ENCODE measurements around the gene FMO4.
"Not testable (repeated sequence)": the region's sequence is repeated elsewhere in the genome, so short reads cannot be mapped to it uniquely, and the experiment has no call there.

The FMO4 gene

DNA sequence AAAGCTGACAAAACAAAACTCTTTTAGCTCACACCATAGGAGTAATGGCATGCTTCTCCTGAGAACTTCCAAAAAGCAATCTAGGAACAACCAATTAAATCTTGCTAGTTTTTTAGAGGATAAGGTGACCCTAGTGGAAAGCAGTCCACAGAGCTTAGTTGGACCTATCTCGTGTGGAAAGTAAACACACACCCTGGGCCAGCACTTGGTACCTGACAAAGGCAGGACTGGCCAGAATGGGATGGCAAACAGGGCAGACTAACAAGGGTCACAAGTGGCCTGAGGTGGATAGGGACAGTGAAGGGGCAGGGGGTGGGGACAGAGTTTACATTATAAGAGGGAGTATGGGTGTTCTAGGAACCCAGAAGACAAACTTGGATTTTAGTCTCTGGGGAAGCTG is 22.0 kb downstream of the FMO4 start:
- DNase-seq (ENCODE audit: low spot score), result no peak

DNA sequence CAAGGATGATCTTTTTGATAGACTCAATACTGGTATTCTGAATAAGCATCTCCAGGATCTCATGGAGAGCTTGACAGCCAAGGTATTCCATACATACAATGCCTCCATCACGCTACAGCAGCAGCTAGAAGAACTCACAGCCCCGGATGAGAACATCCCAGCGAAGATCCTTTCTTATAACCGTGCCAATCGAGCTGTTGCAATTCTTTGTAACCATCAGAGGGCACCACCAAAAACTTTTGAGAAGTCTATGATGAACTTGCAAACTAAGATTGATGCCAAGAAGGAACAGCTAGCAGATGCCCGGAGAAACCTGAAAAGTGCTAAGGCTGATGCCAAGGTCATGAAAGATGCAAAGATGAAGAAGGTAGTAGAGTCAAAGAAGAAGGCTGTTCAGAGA is 25.4 kb downstream of the FMO4 start:
- not testable (repeated sequence) for DNase-seq (ENCODE audit: low spot score)

DNA sequence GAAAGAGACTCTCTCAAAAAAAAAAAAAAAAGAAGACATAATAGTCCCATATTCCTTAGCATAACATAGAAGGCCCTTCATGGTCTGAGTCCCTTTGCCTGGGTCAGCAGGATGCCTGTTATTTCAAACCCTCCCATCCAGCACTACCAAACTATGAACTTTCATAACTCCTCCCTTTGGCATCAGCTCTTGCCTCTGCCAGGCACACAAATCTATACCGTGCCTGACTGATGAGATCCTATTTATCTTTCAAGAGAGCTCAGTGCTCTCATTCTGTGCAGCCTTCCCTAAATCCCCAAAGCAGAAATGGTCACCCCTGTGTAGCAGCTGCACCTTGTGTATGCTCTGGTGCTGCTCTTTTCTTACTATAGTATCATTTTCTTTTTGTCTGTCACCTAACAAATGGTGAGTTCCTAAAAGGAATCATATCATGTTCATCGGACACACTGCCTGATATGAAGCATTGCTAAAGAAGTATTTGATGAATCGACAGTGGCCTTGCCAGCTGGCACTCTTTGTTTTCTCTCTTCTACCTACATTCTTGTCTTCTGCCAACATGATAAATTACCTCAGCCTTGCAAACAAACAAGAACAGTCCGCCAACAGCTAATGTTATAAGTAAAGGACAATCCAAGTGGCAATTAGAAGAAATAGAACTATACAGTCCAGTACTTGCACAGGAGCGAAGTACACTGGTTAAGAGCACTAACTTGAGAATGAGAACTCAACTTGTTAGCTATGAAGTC is 29.9 kb downstream of the FMO4 start:
- DNase-seq (ENCODE audit: low spot score), result no peak

DNA sequence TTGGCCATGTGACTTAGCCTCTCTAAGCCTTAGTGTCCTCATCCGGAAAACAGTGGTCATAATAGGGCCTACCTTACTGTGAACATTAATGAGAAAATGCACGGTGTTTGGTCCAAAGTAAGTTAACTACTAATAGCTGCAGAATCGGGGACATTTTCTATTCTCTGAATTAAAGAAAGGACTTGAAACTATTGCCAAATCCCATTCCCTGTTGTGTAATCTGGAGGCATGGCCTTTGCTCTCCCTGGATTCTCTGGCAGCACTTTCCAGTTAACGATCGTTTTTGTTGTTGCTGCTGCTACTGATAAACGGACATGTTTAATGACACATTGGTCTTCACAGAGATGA is 30.5 kb downstream of the FMO4 start:
- peak; percentile 23 for DNase-seq (ENCODE audit: low spot score)

DNA sequence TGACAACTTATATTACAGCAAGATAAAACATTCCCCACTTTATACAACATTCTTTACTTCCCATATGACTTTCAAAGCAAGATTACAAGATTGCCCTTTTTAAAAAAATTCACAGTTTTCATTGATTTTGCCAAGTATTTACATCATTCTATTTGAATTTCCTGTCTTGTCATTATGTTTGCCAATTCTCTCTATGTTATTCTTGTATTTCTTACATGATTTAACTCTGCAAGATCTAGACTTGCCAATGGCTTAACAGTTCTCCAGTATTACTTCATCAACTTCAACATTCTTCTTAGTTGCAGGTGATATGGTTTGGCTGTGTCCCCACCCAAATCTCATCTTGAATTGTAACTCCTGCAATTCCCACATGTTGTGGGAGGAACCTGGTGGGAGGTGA is 31.6 kb downstream of the FMO4 start:
- DNase-seq (ENCODE audit: low spot score), result no peak

DNA sequence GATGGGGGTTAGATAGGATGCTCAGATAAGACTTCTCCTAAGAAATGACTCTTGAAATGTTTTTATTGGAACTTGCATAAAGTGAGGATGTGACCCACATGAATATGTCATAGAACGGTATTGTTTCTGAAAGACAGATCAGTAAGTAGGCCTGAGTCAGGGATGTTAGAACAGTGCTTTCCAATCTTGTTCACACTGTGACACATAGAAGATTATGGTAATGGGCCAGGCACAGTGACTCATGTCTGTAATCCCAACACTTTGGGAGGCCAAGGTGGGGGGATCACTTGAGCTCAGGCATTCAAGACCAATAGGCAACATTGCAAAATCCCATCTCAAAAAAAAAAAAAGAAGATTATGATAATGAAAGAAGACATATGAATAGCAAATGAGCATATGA is 32.9 kb downstream of the FMO4 start:
- no peak for DNase-seq (ENCODE audit: low spot score)

DNA sequence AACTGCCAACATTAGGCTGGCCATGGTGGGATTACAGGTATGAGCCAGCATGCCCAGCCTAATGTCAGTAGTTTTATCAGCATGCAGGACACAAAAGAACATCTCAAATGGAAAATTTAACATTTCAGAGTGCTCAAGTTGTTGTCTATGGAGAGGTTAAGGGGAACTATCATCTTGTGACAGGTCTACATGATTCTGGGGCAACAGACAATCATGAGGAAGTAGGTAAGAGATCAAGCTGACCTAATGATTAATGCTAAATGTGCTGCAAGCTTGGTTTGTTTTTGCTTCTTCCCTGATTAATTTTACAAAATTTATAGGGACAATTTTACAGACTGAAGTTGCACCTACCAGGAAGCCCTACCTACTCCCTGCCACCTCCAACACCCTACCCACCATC is 36.6 kb downstream of the FMO4 start:
- DNase-seq (ENCODE audit: low spot score), result no peak

DNA sequence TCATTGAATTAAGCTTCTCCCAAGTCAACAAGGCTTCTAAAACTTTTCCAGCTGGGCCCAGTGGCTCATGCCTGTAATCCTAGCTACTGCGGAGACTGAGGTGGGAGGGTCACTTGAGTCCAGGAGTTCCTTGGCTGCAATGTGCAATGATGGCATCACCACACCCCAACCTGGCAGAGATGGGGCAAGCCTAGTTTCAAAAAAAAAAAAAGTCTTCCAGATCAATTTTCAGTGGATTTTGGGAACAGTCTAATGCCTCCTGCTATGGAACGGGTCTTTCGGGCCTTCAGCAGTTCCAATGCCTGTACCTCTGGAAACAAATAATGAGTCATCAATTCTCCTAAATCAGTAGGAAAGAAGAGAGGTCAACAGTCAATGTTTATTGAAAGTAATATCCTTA is 38.0 kb downstream of the FMO4 start:
- no peak for DNase-seq (ENCODE audit: low spot score)

DNA sequence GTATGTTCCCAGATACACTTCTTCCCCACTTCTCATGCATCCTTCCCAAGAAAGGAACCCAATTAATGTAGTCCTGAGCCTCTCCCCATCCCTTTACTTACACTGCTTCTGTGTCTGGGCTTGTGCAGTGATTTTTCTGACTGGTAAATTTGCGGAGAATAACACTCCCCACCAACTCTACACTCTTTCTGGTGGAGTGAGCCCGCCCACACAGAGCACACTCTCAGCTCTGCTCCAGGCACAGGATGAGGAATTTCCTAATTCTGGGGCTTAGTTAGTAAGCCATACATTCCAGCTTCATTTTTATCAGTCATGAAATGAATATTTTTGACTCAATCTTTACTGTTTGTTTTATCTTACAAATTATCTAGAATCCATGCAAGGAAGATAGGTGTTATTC is 38.6 kb downstream of the FMO4 start:
- DNase-seq (ENCODE audit: low spot score), result no peak

DNA sequence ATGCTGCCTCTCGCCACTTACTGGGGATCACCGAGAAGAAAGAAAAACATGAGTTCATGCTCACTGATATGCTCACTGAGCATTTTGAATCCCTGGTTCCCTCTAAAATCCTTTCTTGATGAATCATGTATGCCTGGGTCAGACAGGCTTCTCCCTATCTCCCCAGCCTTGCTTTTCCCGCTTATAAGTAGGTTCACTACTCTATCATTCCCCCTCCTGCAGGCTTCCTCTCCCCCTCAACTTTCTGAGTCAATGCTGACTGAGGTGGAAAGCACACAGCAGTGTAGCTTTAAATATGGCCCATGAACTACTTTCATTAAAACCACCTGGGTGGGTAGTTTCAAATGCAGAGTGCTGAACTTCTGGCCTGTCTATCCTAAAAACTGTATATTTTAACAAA is 41.7 kb downstream of the FMO4 start:
- no peak for DNase-seq (ENCODE audit: low spot score)

DNA sequence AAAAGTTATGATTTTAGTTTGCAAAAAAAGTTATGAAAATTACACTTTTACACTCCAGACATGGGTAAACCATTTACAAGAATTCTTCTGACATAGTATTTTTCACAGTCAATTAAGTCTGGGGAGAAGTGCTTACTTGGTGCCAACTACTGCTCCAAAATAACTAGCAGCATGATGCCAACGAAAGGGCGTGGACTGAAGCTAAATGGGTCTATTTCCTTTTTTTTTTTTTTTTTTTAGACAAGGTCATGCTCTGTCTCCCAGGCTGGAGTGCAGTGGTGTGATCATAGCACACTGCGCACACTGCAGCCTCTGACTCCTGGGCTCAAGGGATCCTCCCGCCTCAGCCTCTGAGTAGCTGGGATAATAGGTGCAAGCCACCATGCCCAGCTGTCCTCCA is 43.2 kb downstream of the FMO4 start:
- no peak for DNase-seq (ENCODE audit: low spot score)

DNA sequence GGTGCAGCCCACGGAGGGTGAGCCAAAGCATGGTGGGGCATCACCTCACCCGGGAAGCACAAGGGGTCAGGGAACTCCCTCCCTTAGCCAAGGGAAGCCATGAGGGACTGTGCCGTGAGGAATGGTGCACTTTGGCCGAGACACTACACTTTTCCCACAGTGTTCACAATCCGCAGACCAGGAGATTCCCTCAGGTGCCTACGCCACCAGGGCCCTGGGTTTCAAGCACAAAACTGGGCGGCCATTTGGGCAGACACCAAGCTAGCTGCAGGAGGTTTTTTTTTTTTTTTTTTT is 45.3 kb downstream of the FMO4 start:
- DNase-seq (ENCODE audit: low spot score), result not testable (repeated sequence)

DNA sequence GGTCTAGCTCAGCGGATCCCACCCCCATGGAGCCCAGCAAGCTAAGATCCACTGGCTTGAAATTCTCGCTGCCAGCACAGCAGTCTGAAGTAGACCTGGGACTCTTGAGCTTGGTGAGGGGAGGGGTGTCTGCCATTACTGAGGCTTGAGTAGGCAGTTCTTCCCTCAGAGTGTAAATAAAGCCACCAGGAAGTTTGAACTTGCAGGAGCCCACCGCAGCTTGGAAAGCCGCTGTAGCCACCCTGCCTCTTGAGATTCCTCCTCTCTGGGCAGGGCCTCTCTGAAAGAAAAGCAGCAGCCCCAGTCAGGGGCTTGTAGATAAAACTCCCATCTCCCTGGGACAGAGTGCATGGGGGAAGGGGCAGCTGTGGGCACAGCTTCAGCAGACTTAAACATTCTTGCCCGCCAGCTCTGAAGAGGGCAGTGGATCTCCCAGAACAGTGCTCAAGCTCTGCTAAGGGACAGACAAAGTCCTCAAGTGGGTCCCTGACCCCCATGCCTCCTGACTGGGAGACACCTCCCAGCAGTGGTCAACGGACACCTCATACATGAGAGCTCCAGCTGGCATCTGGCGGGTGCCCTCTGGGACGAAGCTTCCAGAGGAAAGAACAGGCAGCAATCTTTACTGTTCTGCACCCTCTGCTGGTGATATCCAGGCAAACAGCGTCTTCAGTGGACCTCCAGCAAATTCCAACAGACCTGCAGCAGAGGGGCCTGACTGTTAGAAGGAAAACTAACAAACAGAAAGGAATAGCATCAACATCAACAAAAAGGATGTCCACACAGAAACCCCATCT is 45.9 kb downstream of the FMO4 start:
- DNase-seq (ENCODE audit: low spot score), result not testable (repeated sequence)

DNA sequence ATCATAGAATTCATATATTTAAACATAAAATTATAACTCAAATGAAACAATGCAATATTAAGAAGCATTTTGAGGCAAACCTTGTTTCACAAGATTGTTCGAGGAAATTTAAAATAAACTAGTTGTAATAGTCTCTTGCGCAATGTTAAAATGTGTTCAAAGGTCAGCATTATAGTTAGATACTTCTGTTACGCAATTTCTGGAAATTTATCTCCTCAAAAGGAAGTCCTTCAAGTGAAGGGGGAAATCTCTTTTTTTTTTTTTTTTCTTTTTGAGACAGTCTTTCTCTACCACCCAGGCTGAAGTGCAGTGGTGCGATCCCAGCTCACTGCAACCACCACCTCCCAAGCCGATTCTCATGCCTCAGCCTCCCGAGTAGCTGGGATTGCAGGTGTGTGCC is 52.1 kb downstream of the FMO4 start:
- DNase-seq (ENCODE audit: low spot score), result no peak

DNA sequence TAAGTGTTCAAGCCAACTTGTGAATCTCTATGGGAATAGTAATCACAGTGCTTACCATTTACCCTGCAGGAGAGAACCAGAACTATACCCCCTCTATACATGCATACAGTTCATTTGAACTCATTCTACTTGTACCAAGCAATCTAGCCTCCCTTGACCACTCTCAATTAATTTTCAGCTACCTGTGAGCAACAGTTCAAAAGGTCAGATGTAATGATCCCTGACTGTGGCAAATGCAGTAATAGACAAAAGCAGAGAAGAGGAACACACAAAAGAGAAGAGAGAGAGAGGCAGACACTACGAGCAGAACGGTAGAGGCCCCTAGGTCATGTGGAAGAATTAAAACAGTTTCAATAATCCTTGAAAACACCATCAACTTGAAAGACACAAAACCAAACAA is 52.8 kb downstream of the FMO4 start:
- DNase-seq (ENCODE audit: low spot score), result no peak

DNA sequence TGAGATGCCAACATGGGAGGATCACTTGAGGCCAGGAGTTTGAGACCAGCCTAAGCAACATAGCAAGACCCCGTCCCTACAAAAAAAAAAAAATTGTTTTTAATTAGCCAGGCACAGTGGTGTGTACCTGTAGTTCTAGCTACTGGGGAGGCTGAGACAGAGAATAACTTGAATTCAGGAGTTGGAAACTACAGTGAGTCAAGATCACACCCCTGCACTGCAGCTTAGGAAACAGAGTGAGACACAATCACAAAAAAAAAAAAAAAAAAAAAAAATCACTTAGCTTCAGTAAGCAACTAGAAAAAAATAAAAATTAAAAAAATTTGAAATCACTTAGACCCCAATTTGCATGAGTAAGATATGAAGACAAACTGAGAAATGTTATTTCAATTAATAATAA is 53.5 kb downstream of the FMO4 start:
- DNase-seq (ENCODE audit: low spot score), result no peak

DNA sequence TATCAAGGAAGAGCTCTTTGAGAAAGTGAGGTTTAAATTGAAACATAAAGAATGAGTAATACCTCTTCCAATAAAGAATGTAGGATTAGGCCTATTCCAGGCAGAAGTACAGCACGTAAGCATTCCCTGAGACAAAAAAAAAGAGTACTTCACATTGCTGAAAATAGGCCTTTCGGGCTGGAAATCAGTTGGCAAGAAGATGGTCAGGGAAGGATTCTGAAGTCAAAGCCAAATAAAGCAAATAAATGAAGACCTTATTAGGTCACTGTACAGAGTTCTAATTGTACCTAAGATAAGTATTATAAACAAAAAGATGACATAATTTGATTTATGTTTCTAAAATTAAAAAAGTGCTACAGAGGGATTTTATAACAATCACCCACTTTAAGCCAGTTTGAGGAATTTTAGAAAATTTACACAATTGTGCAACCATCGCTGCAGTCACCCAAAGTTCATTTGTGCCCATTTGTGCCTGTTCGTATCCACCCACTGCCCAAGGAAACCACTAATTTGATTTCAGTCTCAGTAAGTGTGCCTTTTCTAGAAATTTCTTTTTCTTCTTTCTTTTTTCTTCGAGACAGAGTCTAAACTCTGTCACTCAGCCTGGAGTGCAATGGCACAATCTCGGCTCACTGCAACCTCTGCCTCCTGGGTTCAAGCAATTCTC is 58.6 kb downstream of the FMO4 start:
- no peak for DNase-seq (ENCODE audit: low spot score)

DNA sequence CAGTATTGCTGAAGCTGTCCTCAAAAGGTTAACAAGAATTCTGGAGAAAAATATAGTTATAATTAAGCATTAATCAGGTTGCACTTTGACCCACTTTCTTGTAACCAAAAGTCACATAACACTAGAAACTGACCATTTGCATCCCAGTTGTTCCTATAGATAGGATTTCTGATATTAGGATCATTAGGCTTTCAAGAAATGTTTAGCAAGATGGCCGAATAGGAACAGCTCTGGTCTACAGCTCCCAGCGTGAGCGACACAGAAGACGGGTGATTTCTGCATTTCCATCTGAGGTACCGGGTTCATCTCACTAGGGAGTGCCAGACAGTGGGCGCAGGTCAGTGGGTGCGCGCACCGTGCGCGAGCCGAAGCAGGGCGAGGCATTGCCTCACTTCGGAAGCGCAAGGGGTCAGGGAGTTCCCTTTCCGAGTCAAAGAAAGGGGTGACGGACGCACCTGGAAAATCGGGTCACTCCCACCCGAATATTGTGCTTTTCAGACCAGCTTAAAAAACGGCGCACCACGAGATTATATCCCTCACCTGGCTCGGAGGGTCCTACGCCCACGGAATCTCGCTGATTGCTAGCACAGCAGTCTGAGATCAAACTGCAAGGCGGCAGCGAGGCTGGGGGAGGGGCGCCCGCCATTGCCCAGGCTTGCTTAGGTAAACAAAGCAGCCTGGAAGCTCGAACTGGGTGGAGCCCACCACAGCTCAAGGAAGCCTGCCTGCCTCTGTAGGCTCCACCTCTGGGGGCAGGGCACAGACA is 59.6 kb downstream of the FMO4 start:
- not testable (repeated sequence) for DNase-seq (ENCODE audit: low spot score)

DNA sequence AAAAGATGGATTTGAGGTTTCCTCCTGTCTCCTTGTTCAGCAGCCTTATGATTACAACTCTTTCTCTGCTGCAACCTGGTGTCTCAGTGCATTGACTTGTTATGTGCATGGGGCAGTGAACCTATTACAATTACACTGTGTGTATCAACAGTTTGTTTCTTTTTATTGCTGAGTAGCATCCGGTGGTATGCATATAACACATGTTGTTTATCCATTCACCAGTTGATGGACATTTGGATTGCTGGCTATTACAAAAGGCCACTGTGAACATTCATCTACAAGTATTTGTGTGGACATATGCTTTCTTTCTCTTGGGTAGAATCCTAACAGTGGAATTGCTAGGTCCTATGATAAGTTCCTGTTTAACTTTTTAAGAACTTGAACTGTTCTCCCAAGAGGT is 65.9 kb downstream of the FMO4 start:
- no peak for DNase-seq (ENCODE audit: low spot score)

DNA sequence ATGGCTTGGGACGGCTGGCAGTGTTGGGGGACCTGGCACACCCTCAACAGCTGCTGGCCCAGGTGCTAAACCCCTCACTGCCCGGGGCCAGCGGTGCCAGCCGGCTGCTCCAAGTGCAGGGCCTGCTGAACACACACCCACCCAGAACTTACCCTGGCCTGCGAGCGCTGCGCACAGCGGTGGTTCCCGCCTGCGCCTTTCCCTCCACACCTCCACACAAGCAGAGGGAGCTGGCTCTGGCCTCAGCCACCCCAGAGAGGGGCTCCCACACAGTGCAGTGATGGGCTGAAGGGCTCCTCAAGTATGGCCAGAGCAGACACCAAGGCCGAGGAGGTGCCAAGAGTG is 67.9 kb downstream of the FMO4 start:
- DNase-seq (ENCODE audit: low spot score), result no peak

DNA sequence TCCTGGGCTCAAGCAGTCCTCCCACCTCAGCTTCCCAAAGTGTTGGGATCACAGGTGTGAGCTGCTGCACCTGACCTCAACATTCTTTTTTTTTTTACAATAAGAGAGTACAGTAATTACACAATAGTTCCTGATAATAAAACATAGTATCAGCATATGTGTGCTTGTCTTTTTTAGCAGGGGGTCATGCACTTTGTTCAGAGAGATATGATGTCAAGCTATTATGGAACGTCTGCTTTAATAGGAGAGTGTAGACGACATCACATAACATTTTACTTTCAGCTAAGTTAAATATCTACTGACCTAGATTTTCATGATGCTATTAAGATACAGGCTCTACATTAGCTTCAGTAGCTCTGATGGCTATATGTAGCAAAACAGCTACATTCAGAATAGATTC is 70.5 kb downstream of the FMO4 start:
- DNase-seq (ENCODE audit: low spot score), result no peak

DNA sequence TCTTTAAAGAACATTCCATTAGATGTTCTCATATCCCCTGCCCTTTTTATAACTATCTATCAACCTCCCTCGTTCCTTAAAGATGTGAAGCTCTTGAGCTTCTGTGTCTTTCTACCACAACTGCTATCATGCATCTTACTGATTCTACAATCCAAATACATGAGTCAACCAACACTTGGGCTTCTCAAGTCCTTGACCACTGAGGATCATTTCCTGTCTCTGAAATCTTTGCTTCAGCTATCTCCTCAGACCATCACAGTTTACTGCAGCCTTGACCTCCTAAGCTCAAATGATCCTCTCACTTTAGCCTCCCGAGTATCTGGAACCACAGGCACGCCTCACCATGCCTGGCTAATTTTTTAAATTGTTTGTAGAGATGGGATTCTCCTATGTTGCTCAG is 75.2 kb downstream of the FMO4 start:
- DNase-seq (ENCODE audit: low spot score), result no peak

DNA sequence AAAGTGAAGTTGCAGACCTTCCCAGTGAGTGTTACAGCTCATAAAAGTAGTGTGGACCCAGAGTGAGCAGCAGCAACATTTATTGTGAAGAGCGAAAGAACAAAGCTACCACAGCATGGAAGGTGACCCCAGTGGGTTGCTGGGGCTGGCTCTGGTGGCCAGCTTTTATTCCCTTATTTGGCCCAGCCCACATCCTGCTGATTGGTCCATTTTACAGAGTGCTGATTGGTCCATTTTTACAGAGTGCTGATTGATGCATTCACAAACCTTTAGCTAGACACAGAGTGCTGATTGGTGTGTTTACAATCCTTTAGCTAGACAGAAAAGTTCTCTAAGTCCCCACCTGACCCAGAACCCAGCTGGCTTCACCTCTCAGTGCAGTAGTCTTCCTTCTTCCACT is 76.8 kb downstream of the FMO4 start:
- not testable (repeated sequence) for DNase-seq (ENCODE audit: low spot score)

All from HuH-7 (cell line).